Measurements from ENCODE around the gene SOS1. TPM values are rescaled to one million over a fixed set of nuclear protein-coding genes. Genes with fewer than 3 reads are reported as not detected.

The SOS1 gene
- total RNA-seq, 4 donors from 2014 or later: 19.5 to 46.3 (median 33.3) TPM

- Histone ChIP-seq H3K4me1 (peaks cover 40 to 52% of the 10 kb centered on the region in 2 donors), H3K4me3 (no peak overlapping the region), H3K27me3 (no peaks in the 10 kb centered on the region), H3K27ac (peak overlapping the region in 2 of 4 donors; percentile 23 to 29), H3K9me3 (no peaks in the 10 kb centered on the region), H3K36me3 (no peaks in the 10 kb centered on the region)
- intact Hi-C loops (cut with DNase I; ENCODE audit: low total_unique reads) (no loop called here), in situ Hi-C loops (cut with MboI; ENCODE audit: low sequenced_read_pairs in 4 of 4) (no loop called here)
- no peak for DNase-seq
- no peak for TF ChIP-seq POLR2A (IDR thresholded peaks at IDR 0.05)
- TF ChIP-seq CTCF (IDR thresholded peaks at IDR 0.05 in 4 of 5, conservative IDR thresholded peaks at IDR 0.05 in 1 of 5): no peak
- peak; percentile 42 to 55 for ATAC-seq
These were observed 20.8 kb downstream of the SOS1 start for GRCh38 chr2:39099870-39100728.

GRCh38 chr2:39099310-39099869 lies 21.5 kb downstream of the SOS1 start:
- H3K9me3 ChIP-seq: no peaks in the 10 kb centered on the region
- no peak overlapping the region for H3K4me3 ChIP-seq
- H3K36me3 ChIP-seq: no peaks in the 10 kb centered on the region
- DNase-seq (no peak), ATAC-seq (no peak)
- in situ Hi-C loops (cut with MboI; ENCODE audit: low sequenced_read_pairs in 4 of 4) (no loop called here), intact Hi-C loops (cut with DNase I; ENCODE audit: low total_unique reads) (no loop called here)
- no peak overlapping the region for H3K27ac ChIP-seq
- H3K27me3 ChIP-seq: no peaks in the 10 kb centered on the region
- TF ChIP-seq POLR2A (IDR thresholded peaks at IDR 0.05): no peak
- peaks cover 45 to 58% of the 10 kb centered on the region in 2 donors for H3K4me1 ChIP-seq

DNA sequence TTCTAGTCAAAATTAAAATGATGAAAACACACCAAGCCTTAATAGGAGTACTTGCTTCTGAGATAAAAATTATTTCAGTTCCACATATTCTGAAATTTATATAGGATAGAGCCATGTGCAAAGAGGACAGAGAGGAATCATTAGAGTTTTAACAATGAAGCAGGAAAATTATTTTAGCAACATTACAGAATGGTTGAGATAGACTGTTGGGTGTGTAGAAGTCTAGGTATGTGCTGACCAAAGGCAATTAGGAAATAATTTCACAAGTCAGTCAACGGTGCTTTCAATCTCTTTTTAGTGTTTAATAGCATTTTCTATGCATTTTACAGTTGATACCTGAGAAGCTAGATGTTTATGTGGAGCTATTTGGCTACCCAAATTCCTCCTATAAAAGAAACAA lies 25.2 kb downstream of the SOS1 start:
- intact Hi-C loops (cut with DNase I; ENCODE audit: low total_unique reads): no loop called here
- peaks cover 54 to 63% of the 10 kb centered on the region in 2 donors for H3K4me1 ChIP-seq

DNA sequence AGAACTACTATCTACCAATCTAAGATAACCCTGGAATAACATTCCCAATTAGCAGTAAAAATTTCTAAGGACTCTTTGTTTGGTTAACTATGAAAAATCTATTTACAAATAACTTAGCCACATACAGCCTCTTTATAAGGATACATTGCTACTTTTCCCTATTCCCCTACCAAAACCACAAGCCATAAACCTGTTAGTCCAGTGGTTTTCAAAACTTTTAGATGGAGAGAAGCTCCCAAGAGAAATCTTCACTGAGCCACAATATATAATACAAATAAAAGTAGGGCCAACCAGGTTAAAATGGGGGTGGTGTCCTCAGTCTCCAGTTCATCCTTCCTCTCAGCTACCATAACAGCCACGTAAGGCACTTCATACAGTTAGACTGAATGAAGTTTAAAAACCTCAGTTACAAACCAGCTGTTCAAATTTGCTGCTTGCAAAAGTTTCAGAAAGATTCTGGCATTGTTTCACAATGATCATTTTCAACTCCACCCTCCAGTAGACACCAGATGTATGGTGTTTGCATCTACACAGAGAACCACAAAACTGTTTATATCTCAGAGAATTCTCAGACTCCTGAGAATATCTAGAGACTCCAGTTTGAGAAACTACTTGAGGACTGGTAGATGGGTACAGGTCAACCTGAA lies 26.0 kb downstream of the SOS1 start:
- Histone ChIP-seq H3K27me3 (no peaks in the 10 kb centered on the region), H3K4me3 (no peak overlapping the region), H3K27ac (no peak overlapping the region), H3K36me3 (no peaks in the 10 kb centered on the region), H3K9me3 (no peaks in the 10 kb centered on the region), H3K4me1 (peaks cover 46 to 55% of the 10 kb centered on the region in 2 donors)
- intact Hi-C loops (cut with DNase I; ENCODE audit: low total_unique reads) (no loop called here), in situ Hi-C loops (cut with MboI; ENCODE audit: low sequenced_read_pairs in 4 of 4) (no loop called here)
- ATAC-seq (no peak), DNase-seq (no peak)
- no peak for TF ChIP-seq POLR2A (IDR thresholded peaks at IDR 0.05)
- TF ChIP-seq CTCF (IDR thresholded peaks at IDR 0.05 in 4 of 5, conservative IDR thresholded peaks at IDR 0.05 in 1 of 5): no peak

More for the DNA sequence above, 25.2 kb downstream of the SOS1 start:
- ATAC-seq (no peak), DNase-seq (no peak)
- no peaks in the 10 kb centered on the region for H3K36me3 ChIP-seq
- in situ Hi-C loops (cut with MboI; ENCODE audit: low sequenced_read_pairs in 4 of 4): no loop called here
- H3K27ac ChIP-seq: no peak overlapping the region
- no peaks in the 10 kb centered on the region for H3K27me3 ChIP-seq
- H3K9me3 ChIP-seq: no peaks in the 10 kb centered on the region
- TF ChIP-seq CTCF (IDR thresholded peaks at IDR 0.05 in 4 of 5, conservative IDR thresholded peaks at IDR 0.05 in 1 of 5): no peak
- no peak for TF ChIP-seq POLR2A (IDR thresholded peaks at IDR 0.05)
- H3K4me3 ChIP-seq: no peak overlapping the region

All from gastrocnemius medialis (tissue), 4 donors.